ENCODE results near the gene ELP5.
A peak's percentile ranks its signal among the peaks of the same experiment; 100 is the strongest.
"Not testable (repeated sequence)": the region's sequence is repeated elsewhere in the genome, so short reads cannot be mapped to it uniquely, and the experiment has no call there.

The ELP5 gene

GRCh38 chr17:7234083-7234951 is 17.7 kb upstream of the ELP5 start, which contains the start of gene DVL2:
Gene DVL2, minus strand, starts transcription at chr17:7234517. Its CDS starts 255 bp downstream, at chr17:7234262.
- peak; percentile 99 for DNase-seq

GRCh38 chr17:7235693-7236665 is 16.0 kb upstream of the ELP5 start:
- DNase-seq = no peak

DNA sequence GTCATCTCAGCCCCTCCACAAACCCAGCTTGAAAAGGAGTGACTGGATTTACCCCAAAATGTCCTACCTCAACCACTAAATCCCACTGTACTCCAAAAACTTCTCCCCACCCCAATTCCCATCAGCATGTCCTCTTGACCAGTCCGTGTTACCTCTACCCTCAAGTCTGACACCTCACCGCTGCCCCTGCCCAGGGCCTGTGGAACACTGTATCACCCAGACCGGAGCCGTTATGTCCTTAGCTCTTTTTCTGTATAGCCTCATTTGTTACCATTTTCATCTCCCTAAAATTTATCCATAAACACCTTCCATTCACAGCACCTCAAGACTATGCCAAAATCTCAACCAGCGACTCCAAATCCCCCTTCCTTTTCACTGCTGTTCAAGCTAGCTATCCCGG is 15.2 kb upstream of the ELP5 start:
- DNase-seq = no peak

DNA sequence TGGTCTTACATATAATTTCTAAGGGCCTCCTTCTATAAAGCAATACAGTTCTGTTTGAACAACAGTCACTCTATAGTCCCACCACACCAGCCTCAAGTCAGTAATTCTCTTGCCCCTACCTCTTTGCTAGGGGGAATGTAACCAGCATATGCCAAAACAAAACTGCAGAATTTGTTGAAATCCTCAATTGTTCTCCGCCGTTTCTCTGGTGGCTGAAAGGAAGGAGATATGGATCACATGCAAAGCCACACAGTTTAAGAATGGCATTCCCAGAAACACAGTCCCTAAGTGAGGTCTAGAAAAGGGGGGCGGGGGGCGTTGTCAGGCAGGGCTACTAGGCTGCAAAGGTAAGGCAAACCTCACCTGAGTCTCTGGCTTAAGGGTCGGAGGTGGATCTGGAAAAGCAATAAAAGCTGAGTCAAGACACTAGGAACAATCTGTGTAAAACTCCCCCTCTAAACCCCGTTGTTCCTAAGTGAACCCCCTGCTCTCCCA is 14.7 kb upstream of the ELP5 start:
- no peak for DNase-seq

- DNase-seq = peak; percentile 57
Measured at GRCh38 chr17:7237761-7238419, 14.1 kb upstream of the ELP5 start.

DNA sequence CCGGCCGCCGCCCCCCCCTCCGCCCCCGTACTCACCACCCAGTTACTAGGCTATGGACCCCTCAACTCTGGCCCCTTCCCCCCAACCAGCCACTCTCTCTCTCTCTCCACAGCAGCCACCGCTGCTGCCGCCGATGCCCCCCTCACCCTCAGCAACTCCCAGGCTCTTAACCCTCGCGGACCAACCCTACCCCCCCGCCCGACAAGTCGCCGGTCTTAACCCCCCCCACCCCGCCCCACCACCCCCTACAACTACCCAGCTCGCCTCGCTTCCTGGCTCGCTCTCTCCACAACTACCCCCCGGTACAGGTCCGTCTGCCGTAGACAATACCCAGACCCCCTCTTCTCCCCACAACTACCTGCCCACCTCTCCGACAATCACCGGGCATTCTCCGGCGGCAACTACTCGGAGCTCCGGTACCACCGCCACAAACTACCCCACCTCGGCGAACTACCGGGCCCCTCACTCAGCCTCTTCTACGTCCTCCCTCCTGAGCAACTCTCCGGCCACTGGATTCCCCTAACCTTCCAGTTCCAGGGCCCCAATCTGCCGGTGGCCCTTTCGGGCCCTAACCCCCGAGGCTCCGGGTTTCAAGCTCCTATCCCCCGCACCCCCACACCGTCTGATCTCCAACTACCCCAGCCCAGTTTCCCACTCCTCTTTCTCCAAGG is 13.5 kb upstream of the ELP5 start:
- peak; percentile 63 for DNase-seq

DNA sequence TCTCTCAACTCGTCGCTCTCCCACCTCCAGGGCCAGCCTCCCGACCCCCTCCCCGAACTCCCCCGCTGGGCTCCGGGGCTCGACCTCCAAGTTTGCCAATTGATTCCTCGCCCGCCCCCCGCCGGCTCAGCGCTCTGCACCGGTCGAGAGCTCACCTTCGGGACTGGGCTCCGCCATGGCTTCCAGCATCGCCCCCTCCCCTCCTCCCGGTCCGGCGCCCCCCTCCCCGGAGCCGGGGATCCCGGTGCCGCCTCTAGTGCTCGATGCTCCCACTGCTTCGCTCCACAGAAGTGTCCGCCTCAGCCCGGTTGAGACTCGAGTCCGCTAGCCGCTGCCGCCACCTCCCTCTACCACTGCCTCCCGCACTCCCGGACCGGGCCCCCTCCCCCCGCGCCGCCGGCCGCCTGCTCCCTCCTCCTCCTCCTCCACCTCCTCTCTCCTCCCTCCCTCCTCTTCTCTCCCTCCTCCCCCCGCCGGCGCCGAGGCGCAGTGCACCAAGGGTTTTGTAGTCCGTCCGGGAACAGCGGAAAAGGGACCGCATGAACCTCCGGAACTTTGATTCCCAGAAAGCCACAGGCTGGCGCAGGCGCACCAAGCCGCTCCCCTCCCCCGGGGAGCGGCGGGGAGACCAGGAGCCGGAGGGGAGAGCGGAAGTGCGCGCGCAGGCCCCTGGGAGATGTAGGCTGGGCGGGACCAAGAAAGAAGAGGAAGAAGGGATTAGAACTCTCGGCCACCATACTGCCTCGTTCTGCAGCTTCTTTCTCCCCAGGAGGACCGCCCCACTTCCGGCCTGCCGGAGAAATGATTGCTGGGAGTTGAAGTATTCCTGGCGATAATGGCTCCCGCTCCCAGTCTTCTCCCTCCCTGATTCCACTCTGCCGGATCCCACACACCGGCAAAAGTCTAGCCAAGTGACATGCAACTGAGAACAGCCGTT is 12.7 kb upstream of the ELP5 start, which contains the start of gene PHF23:
TSS of gene PHF23 (minus strand) at position 367 of the 937 bp plus-strand sequence. CDS start at position 189, 178 bp downstream.
- DNase-seq = peak; percentile 90

DNA sequence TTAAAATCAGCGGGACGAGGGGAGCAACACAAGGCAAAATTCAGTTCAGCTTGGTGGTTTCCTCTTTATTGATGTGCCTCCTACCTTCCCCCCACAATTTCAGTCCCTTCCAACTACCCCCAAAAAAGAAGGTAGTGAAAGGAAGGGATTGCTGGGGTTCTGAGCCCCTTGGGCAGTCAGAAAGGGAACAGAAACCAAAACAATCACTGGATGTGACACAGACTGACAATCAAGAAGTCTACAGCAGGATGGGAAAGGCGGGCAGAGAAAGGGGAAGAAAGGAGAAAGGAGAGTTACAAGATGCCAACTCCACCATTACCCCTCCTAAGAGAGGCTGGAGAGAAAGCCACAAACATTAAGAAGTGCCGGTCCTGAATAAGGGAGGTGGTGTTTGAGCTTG is 11.6 kb upstream of the ELP5 start:
- no peak for DNase-seq

DNA sequence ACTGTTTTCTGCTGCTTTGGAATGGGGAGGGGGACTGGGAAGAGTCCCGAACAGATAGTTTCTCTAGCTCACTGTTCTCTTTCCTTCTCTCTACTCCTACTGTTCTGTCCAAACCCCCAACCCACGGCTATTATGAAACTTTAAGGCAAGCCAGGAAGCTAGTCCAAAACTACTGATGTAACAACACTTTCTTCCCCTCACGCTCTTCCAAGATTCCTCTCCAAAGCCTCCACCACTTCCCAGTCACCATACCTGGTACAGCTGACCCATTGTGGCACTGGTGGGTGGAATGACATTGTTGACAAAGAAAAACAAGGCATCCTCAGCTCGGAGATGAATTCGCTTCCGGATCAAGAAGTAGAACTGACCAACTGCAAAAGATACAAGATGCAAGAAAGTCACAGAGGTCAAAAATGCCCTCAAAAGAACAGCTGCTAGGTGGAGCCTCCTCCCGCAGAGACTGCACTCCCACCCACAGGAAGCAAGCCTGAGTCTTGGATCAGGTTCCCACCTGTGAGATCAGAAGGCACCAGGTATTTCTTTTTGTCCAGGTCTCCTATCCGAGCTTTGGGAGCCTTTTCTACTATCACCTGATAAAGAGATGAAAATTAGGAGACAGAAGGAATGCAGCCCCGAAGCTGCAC is 10.8 kb upstream of the ELP5 start:
- peak; percentile 44 for DNase-seq

GRCh38 chr17:7241783-7242716 is 10.0 kb upstream of the ELP5 start, which contains the start of gene GABARAP:
Gene GABARAP, minus strand, starts transcription at chr17:7242449. Its CDS starts 119 bp downstream, at chr17:7242330.
- peak; percentile 98 for DNase-seq

GRCh38 chr17:7242717-7243452 is 9.1 kb upstream of the ELP5 start:
- peak; percentile 99 for DNase-seq

DNA sequence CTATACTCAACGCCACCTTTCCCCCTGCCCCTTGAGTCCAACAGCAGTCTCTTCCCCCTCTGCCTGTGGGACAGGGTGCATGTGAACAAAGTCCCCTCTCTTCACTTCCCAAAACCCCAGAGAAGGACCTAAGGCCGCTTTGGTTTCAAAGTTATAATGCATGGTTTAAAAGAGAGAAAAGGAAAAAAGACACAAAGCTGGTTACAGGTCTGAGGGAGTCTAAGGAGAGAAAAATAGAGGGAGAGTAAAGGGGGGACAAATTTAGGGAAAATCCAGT is 8.6 kb upstream of the ELP5 start:
- DNase-seq = no peak

GRCh38 chr17:7243838-7244237 is 8.2 kb upstream of the ELP5 start:
- not testable (repeated sequence) for DNase-seq

DNA sequence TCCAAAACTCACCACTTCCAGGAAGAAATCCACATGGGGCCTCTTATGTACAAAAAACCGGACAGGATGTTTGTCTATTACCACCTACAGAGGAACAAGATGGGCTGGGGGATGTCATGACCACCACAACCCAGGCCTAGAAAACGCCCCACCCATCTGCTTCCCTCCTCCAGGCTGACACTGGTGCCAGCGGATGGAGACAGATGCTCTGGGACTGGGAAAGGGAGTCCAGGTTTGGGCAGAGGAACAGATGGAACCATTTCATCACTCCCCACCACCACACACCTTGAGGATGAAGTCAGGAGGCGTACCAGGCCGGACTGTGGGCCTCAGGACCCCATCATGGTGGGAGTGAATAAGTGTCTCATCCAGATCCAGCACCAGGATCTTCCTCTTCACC is 5.2 kb upstream of the ELP5 start:
- no peak for DNase-seq

GRCh38 chr17:7248796-7249195 is 3.2 kb upstream of the ELP5 start:
- no peak for DNase-seq

- no peak for DNase-seq
Measured at GRCh38 chr17:7249214-7249613, 2.8 kb upstream of the ELP5 start.

GRCh38 chr17:7249830-7250229 is 2.2 kb upstream of the ELP5 start:
- no peak for DNase-seq
